ENCODE data around the gene RER1.
A peak's percentile ranks its signal among the peaks of the same experiment; 100 is the strongest.

Gene RER1

DNA sequence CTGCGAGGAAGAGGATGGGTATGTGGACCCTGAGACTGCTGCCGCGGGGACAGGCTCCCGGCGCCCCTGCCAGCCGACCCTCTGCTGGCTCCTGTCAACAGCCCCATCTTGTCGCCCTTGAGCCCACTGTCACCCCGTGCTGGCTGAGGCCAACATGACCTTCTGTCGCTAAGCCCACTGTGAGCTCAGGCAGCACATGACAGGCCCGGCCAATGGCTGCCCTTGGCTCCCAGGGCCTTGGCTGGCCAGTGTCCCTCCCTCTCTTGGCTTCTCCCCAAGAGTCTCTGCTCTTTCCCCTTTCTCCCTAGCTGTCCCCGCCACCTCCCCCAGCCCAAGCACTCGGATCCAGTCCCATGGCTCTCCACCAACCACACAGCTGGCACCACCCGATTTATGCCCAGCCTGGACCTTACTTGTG lies 17.2 kb downstream of the RER1 start:
- H3K36me3 ChIP-seq (ENCODE audit: insufficient read depth, low read depth, low read length), result peaks cover 49% of the 10 kb centered on the region
- H3K9ac ChIP-seq (ENCODE audit: low read depth, low read length), result no peak overlapping the region
- no peak overlapping the region for H3K27ac ChIP-seq (ENCODE audit: low read length)

GRCh38 chr1:2409745-2410144 lies 18.1 kb downstream of the RER1 start:
- Histone ChIP-seq H3K27me3 (ENCODE audit: insufficient read depth, low read length) (no peaks in the 10 kb centered on the region), H3K9ac (ENCODE audit: low read depth, low read length) (no peak overlapping the region), H3K36me3 (ENCODE audit: insufficient read depth, low read depth, low read length) (peaks cover 40% of the 10 kb centered on the region), H3K4me1 (ENCODE audit: insufficient read depth, low read length) (peaks cover 6% of the 10 kb centered on the region; the same call in 1 of the 2 replicates), H3K4me3 (ENCODE audit: low read length) (no peak overlapping the region), H3K9me3 (ENCODE audit: insufficient read depth, low read depth, low read length) (no peaks in the 10 kb centered on the region), H3K27ac (ENCODE audit: low read length) (no peak overlapping the region)

More for the DNA sequence above, 17.2 kb downstream of the RER1 start:
- H3K9me3 ChIP-seq (ENCODE audit: insufficient read depth, low read depth, low read length), result no peaks in the 10 kb centered on the region
- no peak overlapping the region for H3K4me3 ChIP-seq (ENCODE audit: low read length)
- H3K27me3 ChIP-seq (ENCODE audit: insufficient read depth, low read length), result no peaks in the 10 kb centered on the region
- H3K4me1 ChIP-seq (ENCODE audit: insufficient read depth, low read length), result peaks cover 2% of the 10 kb centered on the region

DNA sequence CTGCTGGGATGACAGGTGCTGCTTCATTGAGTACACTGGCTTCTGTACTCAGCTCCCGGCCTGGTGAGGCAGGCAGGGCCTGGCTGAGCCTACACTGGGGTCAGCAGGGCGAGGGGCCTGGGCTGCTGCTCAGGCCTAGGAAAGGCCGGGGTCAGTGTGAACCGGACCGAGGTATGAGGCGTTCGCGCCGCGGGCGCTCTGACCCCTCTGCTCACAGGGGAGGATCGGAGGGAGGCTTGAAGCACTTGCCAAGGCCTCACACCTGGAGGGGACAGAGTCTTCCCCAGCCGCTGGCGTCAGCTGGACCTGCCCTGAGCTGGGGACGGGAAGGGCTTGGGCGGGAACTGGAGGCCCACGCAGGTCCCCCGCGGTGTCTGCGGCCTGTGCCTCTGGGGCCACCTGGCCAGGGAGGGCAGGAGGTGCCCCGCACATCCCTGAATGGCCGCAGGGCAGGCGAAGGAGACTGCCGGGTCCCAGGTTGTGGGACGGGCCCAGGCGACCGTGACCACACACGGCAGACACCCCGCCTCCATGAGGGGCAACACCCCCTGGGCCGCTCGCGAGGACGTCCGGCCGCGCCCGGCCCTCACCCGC lies 20.3 kb downstream of the RER1 start:
- Histone ChIP-seq H3K4me1 (ENCODE audit: insufficient read depth, low read length) (peaks cover 6% of the 10 kb centered on the region; the same call in 1 of the 2 replicates), H3K36me3 (ENCODE audit: insufficient read depth, low read depth, low read length) (peaks cover 21% of the 10 kb centered on the region), H3K4me3 (ENCODE audit: low read length) (peak overlapping the region; percentile 87), H3K27ac (ENCODE audit: low read length) (no peak overlapping the region), H3K9ac (ENCODE audit: low read depth, low read length) (peak overlapping the region; percentile 87; the same call in 1 of the 2 replicates), H3K9me3 (ENCODE audit: insufficient read depth, low read depth, low read length) (no peaks in the 10 kb centered on the region), H3K27me3 (ENCODE audit: insufficient read depth, low read length) (no peaks in the 10 kb centered on the region)

GRCh38 chr1:2412395-2412772 lies 20.7 kb downstream of the RER1 start, which contains the start of gene PEX10:
TSS of gene PEX10 (minus strand) at chr1:2412564. CDS start at chr1:2412502, 62 bp downstream.
- Histone ChIP-seq H3K27me3 (ENCODE audit: insufficient read depth, low read length) (no peaks in the 10 kb centered on the region), H3K27ac (ENCODE audit: low read length) (no peak within 1 kb of the TSS)

DNA sequence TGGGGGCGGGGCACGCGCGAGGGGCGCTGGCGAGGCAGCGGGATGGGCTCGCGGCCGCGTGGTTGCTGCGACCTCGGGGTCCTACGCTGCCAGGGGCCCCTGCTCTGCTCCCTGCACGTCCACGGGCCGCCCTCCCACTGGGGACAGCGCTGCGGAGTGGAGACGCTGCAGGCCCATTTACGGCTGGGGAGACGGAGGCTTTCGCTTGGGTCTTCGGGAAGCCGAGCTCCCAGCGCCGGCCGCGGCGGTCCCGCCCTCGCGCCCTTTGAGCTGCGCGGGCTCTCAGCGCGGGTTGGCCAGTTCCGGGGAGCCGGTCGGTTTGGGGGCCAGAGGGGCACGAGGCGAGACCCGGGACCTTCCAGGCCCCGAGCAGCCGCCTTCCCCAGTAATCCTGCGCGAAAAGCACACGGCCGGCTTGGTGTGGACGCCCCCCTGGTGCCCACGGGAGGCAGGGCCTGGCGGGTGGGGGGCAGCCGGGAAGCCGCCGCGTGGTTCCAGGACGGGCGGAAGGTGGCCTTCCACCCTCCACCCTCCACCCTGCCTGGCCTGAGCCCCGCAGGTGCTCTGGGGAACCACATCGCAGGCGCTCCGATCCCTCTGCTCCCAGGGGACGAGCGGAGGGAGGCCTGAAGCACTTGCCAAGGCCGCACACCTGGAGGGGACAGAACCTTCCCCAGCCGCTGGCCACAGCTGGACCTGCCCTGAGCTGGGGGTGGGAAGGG lies 21.3 kb downstream of the RER1 start:
- no peaks in the 10 kb centered on the region for H3K27me3 ChIP-seq (ENCODE audit: insufficient read depth, low read length)
- peak overlapping the region; percentile 77 for H3K9ac ChIP-seq (ENCODE audit: low read depth, low read length)
- peaks cover 14% of the 10 kb centered on the region for H3K36me3 ChIP-seq (ENCODE audit: insufficient read depth, low read depth, low read length)
- H3K9me3 ChIP-seq (ENCODE audit: insufficient read depth, low read depth, low read length), result no peaks in the 10 kb centered on the region
- peaks cover 6% of the 10 kb centered on the region; the same call in 1 of the 2 replicates for H3K4me1 ChIP-seq (ENCODE audit: insufficient read depth, low read length)
- H3K4me3 ChIP-seq (ENCODE audit: low read length), result peak overlapping the region; percentile 87
- H3K27ac ChIP-seq (ENCODE audit: low read length), result no peak overlapping the region

More at GRCh38 chr1:2412395-2412772, 20.7 kb downstream of the RER1 start, which contains the start of gene PEX10:
- H3K36me3 ChIP-seq (ENCODE audit: insufficient read depth, low read depth, low read length), result peaks cover 17% of the 10 kb centered on the region
- H3K4me1 ChIP-seq (ENCODE audit: insufficient read depth, low read length), result peaks cover 6% of the 10 kb centered on the region; the same call in 1 of the 2 replicates
- peak within 1 kb of the TSS; percentile 87 for H3K9ac ChIP-seq (ENCODE audit: low read depth, low read length)
- no peaks in the 10 kb centered on the region for H3K9me3 ChIP-seq (ENCODE audit: insufficient read depth, low read depth, low read length)
- peak within 1 kb of the TSS; percentile 87 for H3K4me3 ChIP-seq (ENCODE audit: low read length)

- Histone ChIP-seq H3K4me1 (ENCODE audit: insufficient read depth, low read length) (peaks cover 6% of the 10 kb centered on the region; the same call in 1 of the 2 replicates), H3K27me3 (ENCODE audit: insufficient read depth, low read length) (no peaks in the 10 kb centered on the region; the same call in 1 of the 2 replicates), H3K27ac (ENCODE audit: low read length) (no peak overlapping the region), H3K36me3 (ENCODE audit: insufficient read depth, low read depth, low read length) (peaks cover 14% of the 10 kb centered on the region), H3K4me3 (ENCODE audit: low read length) (peak overlapping the region; percentile 87), H3K9me3 (ENCODE audit: insufficient read depth, low read depth, low read length) (no peaks in the 10 kb centered on the region), H3K9ac (ENCODE audit: low read depth, low read length) (peak overlapping the region; percentile 77; the same call in 1 of the 2 replicates)
Measured at GRCh38 chr1:2413495-2414296, 22.1 kb downstream of the RER1 start.

- Histone ChIP-seq H3K27ac (ENCODE audit: low read length) (no peak overlapping the region), H3K4me3 (ENCODE audit: low read length) (peak overlapping the region; percentile 87; the same call in 1 of the 2 replicates)
Measured at GRCh38 chr1:2414297-2414958, 22.8 kb downstream of the RER1 start.

GRCh38 chr1:2415337-2415736 lies 23.7 kb downstream of the RER1 start:
- Histone ChIP-seq H3K4me3 (ENCODE audit: low read length) (no peak overlapping the region), H3K9ac (ENCODE audit: low read depth, low read length) (no peak overlapping the region), H3K4me1 (ENCODE audit: insufficient read depth, low read length) (peaks cover 6% of the 10 kb centered on the region; the same call in 1 of the 2 replicates), H3K27me3 (ENCODE audit: insufficient read depth, low read length) (no peaks in the 10 kb centered on the region; the same call in 1 of the 2 replicates), H3K9me3 (ENCODE audit: insufficient read depth, low read depth, low read length) (no peaks in the 10 kb centered on the region), H3K27ac (ENCODE audit: low read length) (no peak overlapping the region), H3K36me3 (ENCODE audit: insufficient read depth, low read depth, low read length) (0 out of 2 replicates have a peak, but pooled peaks cover under 1% of the 10 kb centered on the region)

More at GRCh38 chr1:2414297-2414958, 22.8 kb downstream of the RER1 start:
- H3K36me3 ChIP-seq (ENCODE audit: insufficient read depth, low read depth, low read length), result peaks cover 10% of the 10 kb centered on the region
- no peaks in the 10 kb centered on the region for H3K9me3 ChIP-seq (ENCODE audit: insufficient read depth, low read depth, low read length)
- no peaks in the 10 kb centered on the region; the same call in 1 of the 2 replicates for H3K27me3 ChIP-seq (ENCODE audit: insufficient read depth, low read length)
- peaks cover 6% of the 10 kb centered on the region; the same call in 1 of the 2 replicates for H3K4me1 ChIP-seq (ENCODE audit: insufficient read depth, low read length)
- peak overlapping the region; percentile 77; the same call in 1 of the 2 replicates for H3K9ac ChIP-seq (ENCODE audit: low read depth, low read length)

DNA sequence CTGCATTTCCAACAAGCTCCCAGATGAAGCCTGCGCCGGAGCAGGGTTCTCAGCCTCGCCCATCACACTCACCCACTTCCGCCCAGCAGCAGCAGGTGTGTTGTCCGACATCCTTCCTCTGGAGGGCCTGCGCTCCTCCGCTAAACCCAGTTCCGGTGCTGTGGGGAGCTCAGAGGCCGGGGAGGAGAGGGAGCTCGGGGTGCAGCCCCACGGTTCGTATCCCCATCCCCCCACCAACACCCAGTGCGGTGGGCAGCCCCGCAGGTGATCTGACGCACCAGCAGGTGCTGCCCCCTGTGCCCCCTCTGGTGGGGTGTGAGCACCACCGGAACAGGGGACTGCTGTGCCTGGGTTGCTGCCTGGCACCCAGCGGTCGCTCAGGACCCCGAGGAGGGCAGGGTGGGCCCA lies 24.2 kb downstream of the RER1 start:
- Histone ChIP-seq H3K27ac (ENCODE audit: low read length) (no peak overlapping the region), H3K4me1 (ENCODE audit: insufficient read depth, low read length) (peaks cover 6% of the 10 kb centered on the region; the same call in 1 of the 2 replicates), H3K9ac (ENCODE audit: low read depth, low read length) (no peak overlapping the region), H3K4me3 (ENCODE audit: low read length) (no peak overlapping the region), H3K36me3 (ENCODE audit: insufficient read depth, low read depth, low read length) (no peaks in the 10 kb centered on the region), H3K9me3 (ENCODE audit: insufficient read depth, low read depth, low read length) (no peaks in the 10 kb centered on the region), H3K27me3 (ENCODE audit: insufficient read depth, low read length) (no peaks in the 10 kb centered on the region; the same call in 1 of the 2 replicates)

- H3K27me3 ChIP-seq (ENCODE audit: insufficient read depth, low read length), result no peaks in the 10 kb centered on the region; the same call in 1 of the 2 replicates
- H3K36me3 ChIP-seq (ENCODE audit: insufficient read depth, low read depth, low read length), result no peaks in the 10 kb centered on the region
- H3K9ac ChIP-seq (ENCODE audit: low read depth, low read length), result no peak overlapping the region
- no peak overlapping the region for H3K4me3 ChIP-seq (ENCODE audit: low read length)
- peaks cover 6% of the 10 kb centered on the region; the same call in 1 of the 2 replicates for H3K4me1 ChIP-seq (ENCODE audit: insufficient read depth, low read length)
- no peaks in the 10 kb centered on the region for H3K9me3 ChIP-seq (ENCODE audit: insufficient read depth, low read depth, low read length)
- no peak overlapping the region for H3K27ac ChIP-seq (ENCODE audit: low read length)
Measured at GRCh38 chr1:2416403-2416802, 24.8 kb downstream of the RER1 start.
